Subcutaneous adipose tissue (tissue), 4 donors: ENCODE data around the gene CTXND2. TPM values are rescaled to one million over a fixed set of nuclear protein-coding genes. Genes with fewer than 3 reads are reported as not detected.

Experiments used
- CTCF ChIP-seq: fragments of 450-650 bp; IDR thresholded peaks from one replicate; pipeline ENCODE4 v1.5.1; 2016; ENCODE audit warnings: low read depth, mild to moderate bottlenecking, control low read depth, antibody characterized with exemption, moderate library complexity
- total RNA-seq, 4 donors: library from RNA; depleted of rRNA; stranded (reverse); fragments of >200 nt; gene quantifications; one replicate each; pipeline ENCODE4 v1.1.0, GENCODE V29; 2016

CTXND2 gene
- total RNA-seq, 4 donors from 2014 or later, result not detected

- TF ChIP-seq CTCF, result no peak
Measured at GRCh38 chr1:150888727-150889126, 1.8 kb downstream of the CTXND2 start.

- TF ChIP-seq CTCF, result no peak
Measured at GRCh38 chr1:150890033-150890416, 3.1 kb downstream of the CTXND2 start.

GRCh38 chr1:150893336-150893913 is 6.5 kb downstream of the CTXND2 start:
- TF ChIP-seq CTCF, result no peak

- TF ChIP-seq CTCF, result no peak
Measured at GRCh38 chr1:150895618-150896017, 8.7 kb downstream of the CTXND2 start.

GRCh38 chr1:150902346-150902745 is 15.4 kb downstream of the CTXND2 start:
- no peak for TF ChIP-seq CTCF

- TF ChIP-seq CTCF, result no peak
Measured at GRCh38 chr1:150902751-150903150, 15.8 kb downstream of the CTXND2 start.

GRCh38 chr1:150905301-150905700 is 18.4 kb downstream of the CTXND2 start:
- no peak for TF ChIP-seq CTCF
